ENCODE measurements around the gene CRIM1.

GRCh38 chr2:36484454-36484853 is 128.9 kb downstream of the CRIM1 start:
- TF ChIP-seq EZH2 (IDR thresholded peaks at IDR 0.05; ENCODE audit: insufficient read depth, poor library complexity, severe bottlenecking) (no peak), EZH2phosphoT487 (IDR thresholded peaks at IDR 0.05; ENCODE audit: insufficient read depth, low read depth) (no peak)

Data from GM23248 (cell line).